ENCODE data around the gene MRPL4.

GRCh38 chr19:10256551-10256950 is 4.5 kb downstream of the MRPL4 start:
- TF ChIP-seq, protein P1, sequence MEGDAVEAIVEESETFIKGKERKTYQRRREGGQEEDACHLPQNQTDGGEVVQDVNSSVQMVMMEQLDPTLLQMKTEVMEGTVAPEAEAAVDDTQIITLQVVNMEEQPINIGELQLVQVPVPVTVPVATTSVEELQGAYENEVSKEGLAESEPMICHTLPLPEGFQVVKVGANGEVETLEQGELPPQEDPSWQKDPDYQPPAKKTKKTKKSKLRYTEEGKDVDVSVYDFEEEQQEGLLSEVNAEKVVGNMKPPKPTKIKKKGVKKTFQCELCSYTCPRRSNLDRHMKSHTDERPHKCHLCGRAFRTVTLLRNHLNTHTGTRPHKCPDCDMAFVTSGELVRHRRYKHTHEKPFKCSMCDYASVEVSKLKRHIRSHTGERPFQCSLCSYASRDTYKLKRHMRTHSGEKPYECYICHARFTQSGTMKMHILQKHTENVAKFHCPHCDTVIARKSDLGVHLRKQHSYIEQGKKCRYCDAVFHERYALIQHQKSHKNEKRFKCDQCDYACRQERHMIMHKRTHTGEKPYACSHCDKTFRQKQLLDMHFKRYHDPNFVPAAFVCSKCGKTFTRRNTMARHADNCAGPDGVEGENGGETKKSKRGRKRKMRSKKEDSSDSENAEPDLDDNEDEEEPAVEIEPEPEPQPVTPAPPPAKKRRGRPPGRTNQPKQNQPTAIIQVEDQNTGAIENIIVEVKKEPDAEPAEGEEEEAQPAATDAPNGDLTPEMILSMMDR (IDR thresholded peaks at IDR 0.05): no peak
- TF ChIP-seq POLR2A (IDR thresholded peaks at IDR 0.05; ENCODE audit: low read depth) (no peak), POLR2AphosphoS5 (IDR thresholded peaks at IDR 0.05) (no peak)
